GM03348 (cell line): ENCODE results near the gene GRM5.
"Not testable (repeated sequence)": the region's sequence is repeated elsewhere in the genome, so short reads cannot be mapped to it uniquely, and the experiment has no call there.

Source experiments
- DNase-seq: peaks from one replicate; pipeline ENCODE4 v3.0.0; 2012; ENCODE audit warnings: low spot score

Gene GRM5

DNA sequence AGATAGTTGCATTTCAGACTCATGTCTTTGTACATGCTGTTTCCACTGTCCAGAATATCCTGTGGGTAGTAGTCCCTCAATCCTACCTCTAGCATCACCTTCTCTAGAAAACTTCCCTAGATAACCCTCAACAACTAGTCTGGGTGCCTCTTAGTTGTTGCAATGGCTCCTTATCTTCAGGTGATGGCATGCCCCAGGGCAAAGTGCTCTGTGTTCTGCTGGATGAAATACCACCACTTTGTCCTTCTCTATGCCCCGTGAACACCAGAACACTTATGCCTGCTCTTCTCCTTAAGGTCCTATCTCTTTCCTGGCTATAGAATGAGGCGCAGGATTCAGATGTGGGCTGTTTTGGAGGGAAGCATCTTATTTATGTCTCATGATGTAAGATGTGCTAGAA is 569.9 kb downstream of the GRM5 start:
- no peak for DNase-seq

DNA sequence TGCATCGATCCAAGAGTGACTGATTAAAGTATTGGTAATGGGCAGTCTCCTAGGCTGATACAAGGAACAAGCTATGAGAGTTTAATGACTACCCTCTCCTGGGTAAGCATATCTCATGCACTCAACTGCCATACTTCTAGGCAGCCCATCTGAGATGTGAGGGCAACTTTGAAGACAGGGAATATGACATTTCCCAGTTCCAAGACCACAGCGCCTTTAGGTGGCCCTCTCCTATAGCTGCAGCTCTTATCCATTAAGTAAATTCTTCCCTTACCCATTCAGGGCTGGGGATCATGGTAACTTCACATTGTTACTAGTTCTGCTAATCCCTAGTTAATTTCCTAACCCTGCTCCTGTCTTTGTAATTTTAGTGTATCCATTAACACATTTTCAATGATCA is 570.9 kb downstream of the GRM5 start:
- no peak for DNase-seq

DNA sequence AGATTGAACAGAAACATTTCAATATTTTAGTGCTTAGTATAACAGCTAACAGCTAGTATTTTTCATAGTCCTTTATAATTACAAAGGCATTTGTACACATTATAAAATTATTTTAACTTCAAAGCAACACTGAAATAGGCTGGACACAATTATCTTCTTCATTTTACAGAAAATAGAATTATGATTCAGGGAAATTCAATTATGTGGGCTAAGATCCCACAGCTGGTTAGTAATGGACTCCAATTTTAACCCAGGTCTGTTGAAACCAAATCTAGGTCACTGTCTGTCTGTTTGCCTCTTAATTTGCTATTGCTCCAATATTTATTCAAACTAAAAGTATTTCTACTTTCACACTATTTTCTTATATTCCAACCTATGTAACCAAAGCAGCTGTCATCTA is 574.1 kb downstream of the GRM5 start:
- no peak for DNase-seq

DNA sequence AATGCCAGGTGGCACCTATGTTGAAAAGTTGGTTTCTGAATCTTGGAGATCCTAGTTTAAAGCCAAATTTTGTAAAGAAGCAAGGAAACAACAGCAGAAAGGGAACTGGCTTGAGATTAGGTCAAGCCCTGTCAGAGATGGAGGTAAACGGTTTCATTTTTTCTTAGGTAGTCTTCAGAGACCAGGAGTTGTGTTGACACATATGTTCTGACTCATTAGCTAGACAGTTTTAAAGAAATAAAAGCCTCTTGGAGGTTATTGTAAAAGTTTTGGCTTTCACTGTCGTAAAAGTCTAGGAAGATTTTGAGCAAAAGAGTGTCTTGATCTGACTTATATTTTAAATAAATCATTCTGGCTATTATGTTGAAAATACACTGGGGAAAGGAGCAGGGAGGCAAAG is 576.8 kb downstream of the GRM5 start:
- DNase-seq, result no peak

DNA sequence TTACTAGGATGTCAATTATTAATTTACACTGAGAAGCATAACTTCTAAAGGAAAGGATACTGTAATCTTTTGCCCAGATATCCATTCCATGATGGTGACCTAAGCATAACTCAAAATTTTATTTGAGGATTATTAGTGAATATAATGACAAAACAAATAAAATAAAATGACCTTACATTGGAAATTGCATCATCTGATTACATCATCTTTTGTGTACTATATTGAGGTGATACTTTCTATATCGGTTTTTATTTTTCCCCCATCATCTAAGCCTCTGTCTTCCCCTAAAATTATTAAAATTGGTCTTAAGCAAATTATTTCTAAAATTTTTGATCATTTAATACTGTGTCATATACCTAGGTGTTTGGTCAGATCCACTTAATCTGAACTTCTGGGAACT is 578.1 kb downstream of the GRM5 start:
- DNase-seq, result no peak

DNA sequence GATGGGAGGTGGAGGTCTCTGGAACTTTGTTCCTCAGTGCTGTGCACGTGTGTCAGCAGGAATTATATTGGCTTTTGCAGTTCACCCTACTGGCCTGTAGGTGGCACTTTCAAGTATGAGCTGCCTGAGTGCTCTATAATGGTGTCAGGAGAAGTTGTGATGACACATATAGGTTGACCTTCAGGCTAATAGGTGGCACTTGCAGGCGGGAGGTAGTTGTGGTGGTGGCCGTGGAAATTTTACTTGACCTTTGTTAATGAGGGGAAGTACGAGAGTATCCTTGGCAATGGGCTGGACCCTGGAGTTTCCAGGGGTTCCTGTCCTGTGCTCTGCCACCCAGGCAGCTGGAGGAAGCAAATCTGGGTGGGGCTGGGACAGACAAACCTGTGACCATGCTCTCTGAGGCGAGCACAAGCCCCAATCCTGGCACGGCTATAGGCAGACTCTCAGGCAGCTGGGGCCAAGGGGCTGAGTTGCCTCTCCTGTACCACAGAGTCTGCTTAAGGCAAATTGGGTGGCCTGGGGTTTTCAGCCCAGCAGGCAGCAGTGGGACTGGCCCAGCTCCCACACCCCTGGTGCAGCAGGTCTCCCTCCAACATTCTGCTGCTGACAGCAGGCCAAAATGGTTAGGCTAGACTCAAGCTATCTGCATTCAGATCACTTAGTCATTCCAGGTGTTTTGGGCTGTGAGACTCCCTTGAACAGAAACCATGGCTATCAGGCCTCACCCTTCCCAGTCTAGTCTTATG is 580.7 kb downstream of the GRM5 start:
- peak; percentile 20 for DNase-seq

DNA sequence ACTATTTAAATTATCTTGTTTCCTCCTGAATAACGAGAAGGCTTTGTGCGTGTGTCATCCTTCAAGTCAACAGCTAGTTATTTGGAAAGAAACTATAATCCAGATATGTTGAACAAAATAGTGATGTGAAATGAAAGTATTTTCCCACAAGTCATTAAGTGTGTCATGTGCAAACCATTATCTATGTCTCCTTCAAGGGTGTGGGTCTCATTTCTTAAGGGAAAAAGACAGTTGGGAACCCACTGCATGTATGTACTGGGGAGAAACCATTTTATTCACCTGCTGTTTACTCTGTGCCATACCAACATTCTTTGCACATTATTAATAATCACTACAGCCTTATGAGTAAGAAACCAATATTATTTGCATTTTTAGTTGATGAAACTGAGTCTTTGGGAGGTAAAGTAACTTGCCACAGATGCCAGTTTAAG is 582.9 kb downstream of the GRM5 start:
- no peak for DNase-seq

DNA sequence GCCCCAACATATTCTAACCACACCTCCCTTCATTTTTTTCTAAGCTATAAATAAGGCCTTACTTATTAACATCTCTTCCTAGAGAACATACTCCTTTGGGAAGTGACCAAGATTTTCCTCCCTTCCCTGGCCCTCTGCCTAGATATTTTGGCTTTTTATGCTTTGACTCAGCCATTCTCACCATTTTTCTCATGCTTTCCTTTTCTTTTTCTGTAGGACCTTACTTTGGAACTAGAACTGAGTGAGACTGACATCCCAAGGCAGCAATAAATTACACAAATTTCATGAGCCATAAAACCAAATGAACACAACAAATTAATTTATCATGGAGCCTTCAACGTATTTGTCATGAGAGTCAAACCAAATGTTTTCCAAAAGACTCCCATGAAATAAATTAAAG is 585.6 kb downstream of the GRM5 start:
- DNase-seq, result peak; percentile 62

DNA sequence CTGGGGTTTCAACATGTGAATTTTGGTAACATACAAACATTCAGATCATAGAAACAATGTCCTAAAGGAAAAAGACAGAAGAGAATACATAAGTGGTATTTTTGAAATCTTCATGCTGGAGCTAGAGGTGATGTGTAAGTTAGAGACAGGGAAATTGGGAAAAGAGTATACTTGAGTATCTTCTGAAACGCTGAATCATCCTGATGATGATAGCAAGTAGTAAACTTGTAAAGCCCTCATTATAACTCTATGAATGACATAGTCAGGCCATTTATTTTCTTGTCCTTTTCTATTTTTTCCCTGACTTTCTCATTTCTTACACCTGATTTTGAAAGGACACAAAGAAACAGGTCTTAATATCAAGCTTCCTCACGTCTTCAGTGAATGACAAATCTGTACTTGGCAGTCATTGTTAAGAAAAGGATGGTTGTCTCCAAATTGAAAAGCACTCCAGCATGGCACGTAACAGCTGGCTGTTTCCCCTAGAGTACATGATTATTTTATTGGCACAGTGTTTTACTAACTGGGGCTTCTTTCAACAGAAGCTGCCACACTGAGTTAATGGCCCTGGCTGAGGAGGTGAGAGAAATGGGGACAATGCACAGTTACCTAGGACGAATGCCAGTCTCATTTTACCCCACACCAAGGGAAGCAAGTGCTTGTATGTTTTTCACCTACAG is 587.5 kb downstream of the GRM5 start:
- no peak for DNase-seq

DNA sequence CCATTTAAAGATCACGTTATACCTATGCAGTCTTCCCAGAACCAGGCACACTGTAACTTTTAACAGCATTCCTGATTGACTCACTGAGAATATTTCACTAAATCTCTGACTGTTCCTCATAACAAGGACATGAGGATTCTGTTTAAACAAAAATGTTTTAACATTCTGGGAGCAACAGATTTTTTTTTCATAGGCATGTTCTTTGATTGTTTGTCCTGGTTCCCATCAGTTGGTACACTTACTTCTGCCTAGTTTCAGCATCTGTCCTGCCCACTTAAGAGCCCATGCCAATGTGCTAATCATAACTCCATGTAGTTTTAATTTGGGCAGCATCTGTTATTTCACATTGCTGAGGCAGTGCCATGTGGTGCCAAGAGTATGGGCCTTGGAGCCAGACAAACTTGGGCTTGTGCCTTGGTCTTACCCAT is 589.8 kb downstream of the GRM5 start:
- DNase-seq, result peak; percentile 13

DNA sequence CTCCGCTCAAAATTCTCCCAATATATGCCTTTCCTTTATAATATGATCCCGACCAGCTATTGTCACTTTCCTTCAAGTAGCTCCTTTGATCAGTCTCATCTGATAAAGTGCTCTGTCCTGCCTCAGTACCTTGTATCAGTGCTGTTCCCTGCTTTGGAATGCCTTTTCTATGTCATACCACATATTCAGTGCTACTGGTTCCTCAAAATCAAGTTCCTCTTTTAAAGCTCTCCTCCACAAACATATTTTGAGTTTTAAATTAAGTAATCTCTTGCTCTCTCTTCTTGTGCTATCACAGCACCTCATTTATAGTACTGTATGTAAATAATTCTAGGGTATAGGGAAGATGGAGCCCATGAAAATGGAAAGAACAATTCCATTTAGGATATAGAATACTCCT is 591.1 kb downstream of the GRM5 start:
- DNase-seq, result no peak

DNA sequence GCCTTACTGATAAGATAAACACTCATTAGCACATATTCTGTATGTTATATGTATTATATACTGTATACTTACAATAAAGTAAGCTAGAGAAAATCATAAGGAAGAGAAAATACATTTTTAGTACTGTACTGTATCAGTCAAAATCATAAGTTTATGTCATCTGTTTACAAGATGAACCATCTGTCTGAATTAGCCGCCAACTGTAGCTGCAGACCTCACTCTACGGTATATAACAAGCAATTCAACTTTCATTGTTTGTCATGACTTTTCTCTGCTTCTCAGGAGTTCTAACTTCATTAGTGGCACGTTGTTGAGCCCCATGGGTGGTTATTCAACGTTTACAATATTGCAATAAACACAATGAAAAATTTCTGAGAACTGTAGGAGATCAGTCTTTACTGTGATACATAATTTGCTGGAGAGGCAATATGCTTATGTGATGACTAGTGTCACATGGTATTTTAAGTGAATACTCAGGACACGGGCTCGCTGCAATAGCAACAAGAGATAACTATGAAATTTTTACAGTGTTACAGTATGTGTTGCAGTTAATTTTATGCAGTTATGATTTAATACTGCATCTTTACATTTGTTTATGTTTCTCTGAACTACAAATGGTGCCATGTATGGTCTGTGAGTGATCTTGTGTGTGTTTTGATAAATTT is 596.1 kb downstream of the GRM5 start:
- no peak for DNase-seq

DNA sequence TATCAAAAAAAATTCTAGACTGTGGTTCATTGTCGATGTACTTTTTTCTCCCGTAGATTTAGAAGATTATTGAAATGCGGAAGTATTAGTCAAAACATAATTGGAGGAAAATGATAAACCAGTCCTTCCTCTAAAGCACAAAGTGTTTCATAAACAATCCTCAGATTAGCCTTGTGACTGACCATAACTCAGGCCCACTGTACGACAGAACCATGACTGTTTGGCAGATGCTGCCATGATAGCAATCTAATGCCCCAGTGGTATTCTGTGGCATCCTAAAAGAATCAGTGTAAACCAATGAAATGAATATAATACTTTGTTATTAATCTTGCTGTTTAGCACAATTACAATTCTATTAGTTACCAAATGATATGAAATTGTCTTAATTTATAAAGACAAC is 601.3 kb downstream of the GRM5 start:
- no peak for DNase-seq

DNA sequence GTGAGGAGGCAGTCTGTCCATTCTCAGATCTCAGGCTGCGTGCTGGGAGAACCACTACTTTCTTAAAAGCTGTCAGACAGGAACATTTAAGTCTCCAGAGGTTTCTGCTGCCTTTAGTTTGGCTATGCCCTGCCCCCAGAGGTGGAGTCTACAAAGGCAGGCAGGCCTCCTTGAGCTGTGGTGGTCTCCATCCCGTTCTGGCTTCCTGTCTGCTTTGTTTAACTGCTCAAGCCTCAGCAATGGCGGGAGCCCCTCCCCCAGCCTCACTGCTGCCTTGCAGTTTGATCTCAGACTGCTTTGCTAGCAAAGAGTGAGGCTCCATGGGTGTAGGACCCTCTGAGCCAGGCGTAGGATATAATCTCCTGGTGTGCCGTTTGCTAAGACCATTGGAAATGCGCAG is 602.5 kb downstream of the GRM5 start:
- not testable (repeated sequence) for DNase-seq

DNA sequence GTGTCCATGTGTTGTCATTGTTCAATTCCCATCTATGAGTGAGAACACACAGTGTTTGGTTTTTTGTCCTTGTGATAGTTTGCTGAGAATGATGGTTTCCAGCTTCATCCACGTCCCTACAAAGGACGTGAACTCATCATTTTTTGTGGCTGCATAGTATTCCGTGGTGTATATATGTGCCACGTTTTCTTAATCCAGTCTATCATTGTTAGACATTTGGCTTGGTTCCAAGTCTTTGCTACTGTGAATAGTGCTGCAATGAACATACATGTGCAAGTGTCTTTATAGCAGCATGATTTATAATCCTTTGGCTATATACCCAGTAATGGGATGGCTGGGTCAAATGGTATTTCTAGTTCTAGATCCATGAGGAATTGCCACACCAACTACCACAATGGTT is 607.7 kb downstream of the GRM5 start:
- DNase-seq, result not testable (repeated sequence)

DNA sequence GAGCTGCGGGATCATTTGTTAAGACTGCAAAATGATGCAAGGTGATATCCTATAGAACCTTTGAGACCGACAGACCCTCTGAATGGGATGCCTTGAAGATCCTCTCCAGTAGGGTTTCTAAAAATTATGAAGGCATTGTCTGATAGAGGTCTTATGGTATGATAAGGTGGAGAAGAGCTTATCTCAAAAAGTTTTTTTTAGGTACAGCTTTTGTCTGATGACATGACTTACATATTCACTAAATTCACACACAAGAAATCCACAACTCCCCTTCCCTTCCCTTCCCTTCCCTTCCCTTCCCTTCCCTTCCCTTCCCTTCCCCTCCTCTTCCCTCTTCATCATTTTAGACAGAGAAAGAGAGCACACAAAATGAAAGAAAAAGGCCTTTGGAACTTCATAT is 609.8 kb downstream of the GRM5 start:
- DNase-seq, result no peak

DNA sequence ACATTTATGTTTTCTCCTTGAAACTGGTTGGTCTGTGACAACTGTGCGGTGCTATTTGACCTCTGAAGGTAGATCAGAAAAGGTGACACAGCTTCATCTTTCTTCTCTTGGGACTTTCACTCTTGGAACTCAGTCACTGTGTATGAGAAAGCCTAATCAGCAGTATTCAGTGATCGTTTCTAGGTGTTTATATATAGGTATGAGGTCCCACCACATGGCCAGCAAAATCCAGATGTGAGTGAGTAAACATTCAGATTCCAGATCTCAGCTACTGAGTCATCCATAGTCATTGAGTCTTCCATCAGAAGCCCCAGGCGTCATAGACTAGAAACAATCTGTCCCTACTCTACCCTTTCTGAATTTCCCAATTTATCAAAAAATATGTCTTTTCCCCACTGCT is 610.9 kb downstream of the GRM5 start:
- DNase-seq, result no peak
